ENCODE measurements around the gene ACRV1.

DNA sequence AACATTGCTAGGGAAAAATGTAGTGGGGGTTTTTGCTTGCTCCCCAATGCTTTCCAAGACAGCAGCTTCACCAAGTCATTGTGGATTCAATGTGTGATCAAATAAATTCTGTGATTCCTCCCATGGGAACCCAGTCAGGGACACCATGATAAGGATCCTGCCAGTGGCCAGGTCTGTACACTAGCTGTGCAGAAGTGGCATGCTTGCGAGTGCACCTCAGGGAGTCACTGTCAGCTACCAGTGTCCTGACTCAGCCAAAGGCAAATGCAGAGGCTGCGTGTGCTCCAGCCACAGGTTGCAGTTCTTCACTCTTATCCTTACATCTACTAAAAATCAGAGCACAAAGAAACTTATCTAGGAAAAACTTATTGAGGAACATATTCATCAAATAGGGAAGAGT lies 9.4 kb upstream of the ACRV1 start:
- TF ChIP-seq, protein P1, sequence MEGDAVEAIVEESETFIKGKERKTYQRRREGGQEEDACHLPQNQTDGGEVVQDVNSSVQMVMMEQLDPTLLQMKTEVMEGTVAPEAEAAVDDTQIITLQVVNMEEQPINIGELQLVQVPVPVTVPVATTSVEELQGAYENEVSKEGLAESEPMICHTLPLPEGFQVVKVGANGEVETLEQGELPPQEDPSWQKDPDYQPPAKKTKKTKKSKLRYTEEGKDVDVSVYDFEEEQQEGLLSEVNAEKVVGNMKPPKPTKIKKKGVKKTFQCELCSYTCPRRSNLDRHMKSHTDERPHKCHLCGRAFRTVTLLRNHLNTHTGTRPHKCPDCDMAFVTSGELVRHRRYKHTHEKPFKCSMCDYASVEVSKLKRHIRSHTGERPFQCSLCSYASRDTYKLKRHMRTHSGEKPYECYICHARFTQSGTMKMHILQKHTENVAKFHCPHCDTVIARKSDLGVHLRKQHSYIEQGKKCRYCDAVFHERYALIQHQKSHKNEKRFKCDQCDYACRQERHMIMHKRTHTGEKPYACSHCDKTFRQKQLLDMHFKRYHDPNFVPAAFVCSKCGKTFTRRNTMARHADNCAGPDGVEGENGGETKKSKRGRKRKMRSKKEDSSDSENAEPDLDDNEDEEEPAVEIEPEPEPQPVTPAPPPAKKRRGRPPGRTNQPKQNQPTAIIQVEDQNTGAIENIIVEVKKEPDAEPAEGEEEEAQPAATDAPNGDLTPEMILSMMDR (IDR thresholded peaks at IDR 0.05), result no peak
- no peak for TF ChIP-seq EZH2 (IDR thresholded peaks at IDR 0.05)

All from neural progenitor cell (in vitro differentiated cells).